H1 (cell line): ENCODE results near the gene RBP5. TPM values are rescaled to one million over a fixed set of nuclear protein-coding genes. Genes with fewer than 3 reads are reported as not detected.

Source experiments
- CTCF ChIA-PET: fragments of 300-600 bp; sonication (Branson Sonifier 250); formaldehyde crosslinking; loops from one replicate; lab custom pipeline; 2021; ENCODE audit not compliant: partially characterized antibody; lab: Charles Lee
- POLR2A ChIA-PET: fragments of 300-600 bp; sonication (Branson Sonifier 250); formaldehyde crosslinking; loops from one replicate; lab custom pipeline; 2021; ENCODE audit warnings: inconsistent platforms; ENCODE audit not compliant: partially characterized antibody; lab: Charles Lee
- DNase-seq, 2 experiments: peaks; one replicate each; pipeline versions ENCODE4 v3.0.0 to v3.0.0-alpha.2; 2010 to 2022; ENCODE audit warnings: low spot score in 2 of 2, low read depth in 1 of 2, mixed read lengths in 1 of 2
- FAIRE-seq: peaks from 2 replicates; lab custom pipeline; 2011; peaks lifted over from hg19 to GRCh38; lab: Jason Lieb, UNC
- H2AFZ ChIP-seq: 2 replicates; pipeline ENCODE4 v1.8.1; 2012; ENCODE audit warnings: low read length, inconsistent platforms
- H2AK5ac ChIP-seq: 2 replicates; pipeline ENCODE4 v1.6.1; 2013; ENCODE audit warnings: low read depth, low read length
- H2BK120ac ChIP-seq: replicated peaks from 2 replicates; pipeline ENCODE3; 2013; ENCODE audit warnings: low read depth, low read length, inconsistent platforms
- H2BK12ac ChIP-seq: 2 replicates; pipeline ENCODE4 v1.6.1; 2013; ENCODE audit warnings: low read depth, low read length
- H2BK15ac ChIP-seq: 2 replicates; pipeline ENCODE4 v1.6.1; 2013; ENCODE audit warnings: low read length
- H2BK20ac ChIP-seq: 2 replicates; pipeline ENCODE4 v1.6.1; 2013; ENCODE audit warnings: low read length
- H2BK5ac ChIP-seq: 2 replicates; pipeline ENCODE4 v1.6.1; 2013; ENCODE audit warnings: low read depth, low read length
- H3K14ac ChIP-seq: 2 replicates; pipeline ENCODE4 v1.6.1; 2013; ENCODE audit warnings: inconsistent platforms; ENCODE audit not compliant: insufficient read length
- H3K18ac ChIP-seq: 2 replicates; pipeline ENCODE4 v1.6.1; 2013; ENCODE audit warnings: low read length; ENCODE audit errors: extremely low read depth
- H3K23ac ChIP-seq: 2 replicates; pipeline ENCODE4 v1.6.1; 2013; ENCODE audit warnings: inconsistent platforms; ENCODE audit not compliant: insufficient read length
- H3K23me2 ChIP-seq: 2 replicates; pipeline ENCODE4 v1.6.1; 2013; ENCODE audit warnings: low read depth, low read length
- H3K27ac ChIP-seq: 2 replicates; pipeline ENCODE4 v1.6.1; 2011; ENCODE audit warnings: low read depth, low read length, inconsistent platforms
- H3K27me3 ChIP-seq, 4 experiments: replicated peaks in 1 of 4; 1 replicate in 1 of 4; 2 replicates in 3 of 4; pipeline versions ENCODE4 v1.6.1 to v1.8.1; 2011 to 2013; ENCODE audit warnings: low read length in 3 of 4, mild to moderate bottlenecking in 3 of 4, inconsistent platforms in 2 of 4, mixed read lengths in 2 of 4, moderate library complexity in 1 of 4; ENCODE audit not compliant: control insufficient read depth in 3 of 4, insufficient read depth in 3 of 4; ENCODE audit errors: extremely low read depth in 1 of 4
- H3K36me3 ChIP-seq, 4 experiments: 2 replicates each; pipeline versions ENCODE4 v1.6.1 to v1.8.1; 2011 to 2013; ENCODE audit warnings: mild to moderate bottlenecking in 4 of 4, low read length in 3 of 4, moderate library complexity in 2 of 4, control low read depth in 1 of 4, inconsistent platforms in 1 of 4; ENCODE audit not compliant: insufficient read depth in 4 of 4, control insufficient read depth in 2 of 4
- H3K4ac ChIP-seq: replicated peaks from 2 replicates; pipeline ENCODE3; 2013; ENCODE audit warnings: low read length, low read depth, mixed read lengths, inconsistent platforms; ENCODE audit not compliant: insufficient read length
- H3K4me1 ChIP-seq, 4 experiments: replicated peaks in 1 of 4; 1 replicate in 1 of 4; 2 replicates in 3 of 4; pipeline versions ENCODE4 v1.6.1 to v1.8.1; 2011 to 2013; ENCODE audit warnings: low read length in 3 of 4, inconsistent platforms in 2 of 4, mixed read lengths in 1 of 4; ENCODE audit not compliant: insufficient read depth in 4 of 4, control insufficient read depth in 3 of 4
- H3K4me2 ChIP-seq, 2 experiments: 2 replicates each; pipeline versions ENCODE4 v1.6.1 to v1.8.1; 2011 to 2013; ENCODE audit warnings: low read depth in 2 of 2, low read length in 2 of 2, control low read depth in 1 of 2, inconsistent platforms in 1 of 2, mild to moderate bottlenecking in 1 of 2; ENCODE audit not compliant: insufficient read depth in 1 of 2
- H3K4me3 ChIP-seq, 4 experiments: fragments of 200-600, 300-600 bp in 1 of 4; sonication (generic), shearing (Covaris generic), sonication (Bioruptor Twin) in 1 of 4; 2 replicates each; pipeline versions ENCODE4 v1.5.1 to v1.8.1; 2011 to 2016; ENCODE audit warnings: low read length in 4 of 4, low read depth in 3 of 4, control low read depth in 2 of 4, inconsistent platforms in 2 of 4, mild to moderate bottlenecking in 2 of 4, mixed read lengths in 1 of 4, moderate library complexity in 1 of 4; ENCODE audit not compliant: insufficient read depth in 2 of 4; ENCODE audit errors: extremely low read depth in 1 of 4
- H3K56ac ChIP-seq: replicated peaks from 2 replicates; pipeline ENCODE3; 2013; ENCODE audit warnings: low read depth, mild to moderate bottlenecking, mixed read lengths, low read length, inconsistent platforms; ENCODE audit not compliant: insufficient read length
- H3K79me1 ChIP-seq: 2 replicates; pipeline ENCODE4 v1.6.1; 2013; ENCODE audit warnings: low read depth, low read length, control low read depth
- H3K79me2 ChIP-seq, 2 experiments: 2 replicates each; pipeline versions ENCODE4 v1.6.1 to v1.8.1; 2012 to 2013; ENCODE audit warnings: low read length in 2 of 2, mild to moderate bottlenecking in 2 of 2, inconsistent platforms in 1 of 2; ENCODE audit not compliant: insufficient read depth in 2 of 2, control insufficient read depth in 1 of 2
- H3K9ac ChIP-seq, 4 experiments: replicated peaks in 1 of 4; 1 replicate in 1 of 4; 2 replicates in 3 of 4; pipeline versions ENCODE4 v1.6.1 to v1.8.1; 2011 to 2013; ENCODE audit warnings: low read depth in 3 of 4, low read length in 3 of 4, control low read depth in 2 of 4, mild to moderate bottlenecking in 2 of 4, moderate library complexity in 2 of 4, inconsistent platforms in 1 of 4; ENCODE audit errors: extremely low read depth in 1 of 4
- H3K9me3 ChIP-seq, 2 experiments: 2 replicates each; pipeline versions ENCODE4 v1.6.1 to v1.8.1; 2012 to 2013; ENCODE audit warnings: mild to moderate bottlenecking in 2 of 2, moderate library complexity in 2 of 2, control low read depth in 1 of 2, inconsistent platforms in 1 of 2, low read depth in 1 of 2, low read length in 1 of 2, mixed read lengths in 1 of 2; ENCODE audit not compliant: insufficient read depth in 2 of 2
- H4K20me1 ChIP-seq, 2 experiments: replicated peaks in 1 of 2; 2 replicates each; pipeline versions ENCODE3 to v1.8.1; 2011 to 2013; ENCODE audit warnings: inconsistent platforms in 2 of 2, low read length in 2 of 2, mild to moderate bottlenecking in 1 of 2; ENCODE audit not compliant: insufficient read depth in 2 of 2, control insufficient read depth in 1 of 2
- H4K5ac ChIP-seq: 2 replicates; pipeline ENCODE4 v1.6.1; 2013; ENCODE audit warnings: low read length, low read depth, mixed read lengths, inconsistent platforms; ENCODE audit not compliant: insufficient read length
- H4K8ac ChIP-seq: 2 replicates; pipeline ENCODE4 v1.8.0; 2013; ENCODE audit warnings: mild to moderate bottlenecking, moderate library complexity, low read length, inconsistent platforms; ENCODE audit not compliant: insufficient read depth; ENCODE audit errors: extremely low read depth
- H4K91ac ChIP-seq: replicated peaks from 2 replicates; pipeline ENCODE3; 2013; ENCODE audit warnings: low read length, mixed read lengths, inconsistent platforms; ENCODE audit not compliant: insufficient read length
- SRF ChIP-seq: IDR thresholded peaks from 2 replicates; pipeline ENCODE4 v1.6.1; 2011; ENCODE audit warnings: mild to moderate bottlenecking, low read depth, low read length, moderate library complexity
- TBP ChIP-seq: IDR thresholded peaks from 2 replicates; pipeline ENCODE4 v1.6.1; 2011; ENCODE audit warnings: low read depth, low read length, improper control_type of control experiment
- WGBS, 2 experiments: shearing (Covaris generic) in 1 of 2; methylation state at CpG; one replicate each; pipeline versions ENCODE4 v1.1.6 to v1.1.7; 2013 to 2015; ENCODE audit warnings: low lambda C conversion rate in 2 of 2, mixed read lengths in 2 of 2, inconsistent platforms in 1 of 2, low coverage in 1 of 2, missing lambda C conversion rate in 1 of 2; ENCODE audit not compliant: insufficient replicate concordance in 2 of 2, insufficient coverage in 1 of 2, insufficient read length in 1 of 2; ENCODE audit errors: extremely low coverage in 1 of 2, missing lambda C conversion rate in 1 of 2; 5-methylcytosine and 5-hydroxymethylcytosine counted together
- polyA plus RNA-seq, 7 experiments: library from polyadenylated mRNA; depleted of rRNA in 3 of 7; stranded (reverse) in 5 of 7; unstranded in 2 of 7; fragments of >200 nt in 5 of 7; fragments of 200-250 nt in 2 of 7; gene quantifications; 1 replicate in 5 of 7; 2 replicates in 1 of 7; 4 replicates in 1 of 7; pipeline versions ENCODE4 v1.2.1 to v1.2.3, GENCODE V29; 2011 to 2013; ENCODE audit warnings: missing spikeins in 2 of 7, mixed read lengths in 2 of 7
- total RNA-seq: library from RNA; stranded (reverse); fragmentation: NEBNext Ultra II Directional; extraction: Animal tissue kit (Norgen Biotek cat#: 25700); gene quantifications from 2 replicates; pipeline ENCODE4 v1.2.1, GENCODE V29; 2021

Gene RBP5
- total and polyA plus RNA-seq, 2 of the 8 experiments (the other 6 are each of a cell fraction or from before 2014, with no cell fraction given): 1.2 to 1.9 TPM

DNA sequence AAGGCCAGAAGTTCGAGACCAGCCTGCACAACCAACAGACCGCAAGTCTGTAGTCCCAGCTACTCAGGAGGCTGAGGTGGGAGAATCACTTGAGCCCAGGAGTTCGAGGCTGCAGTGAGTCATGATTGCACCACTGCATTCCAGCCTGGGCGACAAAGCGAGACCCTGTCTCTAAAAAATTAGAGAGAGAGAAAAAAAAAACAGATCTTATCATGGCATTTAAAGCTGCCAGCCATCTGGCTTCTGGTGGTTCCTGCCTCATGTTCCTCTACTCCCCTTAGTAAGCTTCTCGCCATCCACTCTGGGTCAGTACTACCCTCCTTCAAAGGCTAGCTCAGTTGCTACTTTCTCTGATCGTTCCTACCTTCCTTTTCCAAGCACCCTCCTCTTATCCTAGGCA, 17.5 kb upstream of the RBP5 start:
- H2BK15ac ChIP-seq: no peak overlapping the region
- H3K9ac ChIP-seq: no peak overlapping the region
- no peak overlapping the region for H3K14ac ChIP-seq
- H3K23me2 ChIP-seq: no peaks in the 10 kb centered on the region
- no peaks in the 10 kb centered on the region for H3K4me1 ChIP-seq
- 93% methylated on average over 7 of the region's 7 CpGs; no CpG with 5 or more reads in 1 of the 2 experiments for WGBS, 2 experiments
- no peak overlapping the region for H3K23ac ChIP-seq
- no peak overlapping the region for H3K27ac ChIP-seq
- H2AK5ac ChIP-seq: no peak overlapping the region
- peaks cover 0 to 16% (median 0%) of the 10 kb centered on the region in 4 experiments; a peak in 4 of 8 replicates for H3K36me3 ChIP-seq
- H2BK20ac ChIP-seq: no peak overlapping the region
- no peaks in the 10 kb centered on the region; a peak in 1 of 4 replicates for H3K9me3 ChIP-seq
- no peaks in the 10 kb centered on the region for H3K79me2 ChIP-seq
- H2BK5ac ChIP-seq: no peak overlapping the region
- H4K20me1 ChIP-seq: peaks cover 2 to 3% of the 10 kb centered on the region in 2 experiments
- H2BK12ac ChIP-seq: no peak overlapping the region
- H3K79me1 ChIP-seq: no peaks in the 10 kb centered on the region
- H4K91ac ChIP-seq: no peak overlapping the region
- POLR2A ChIA-PET: interaction anchor here (1.3 kb wide), 1 partner anchor 17 kb away, joined by 3 read pairs; the partner anchor contains the start of gene CLSTN3
- no peak overlapping the region for H3K18ac ChIP-seq
- CTCF ChIA-PET: interaction anchor here (0.8 to 9.8 kb wide), 16 partner anchors 8 to 495 kb away, joined by 3 to 151 read pairs (median 5); partner anchors contain the start of genes C1RL, C1S and RBP5
- DNase-seq: no peak
- no peak overlapping the region for H4K5ac ChIP-seq
- no peak overlapping the region for H3K4ac ChIP-seq
- no peak overlapping the region for H2AFZ ChIP-seq
- H3K27me3 ChIP-seq: no peaks in the 10 kb centered on the region
- FAIRE-seq: no peak
- H2BK120ac ChIP-seq: no peak overlapping the region
- H3K4me3 ChIP-seq: no peak overlapping the region
- H3K56ac ChIP-seq: no peak overlapping the region
- H3K4me2 ChIP-seq: no peak overlapping the region
- no peak overlapping the region for H4K8ac ChIP-seq
- TF ChIP-seq SRF (no peak), TBP (no peak)
